Non-pigmented ciliary epithelial cell (primary cell): ENCODE measurements around the gene MAPK8.

ENCODE experiments used
- DNase-seq: peaks from one replicate; pipeline ENCODE4 v3.0.0-alpha.2; 2010; ENCODE audit warnings: low read depth

The MAPK8 gene

GRCh38 chr10:48477616-48478015 lies 171.1 kb downstream of the MAPK8 start:
- no peak for DNase-seq

- no peak for DNase-seq
Measured at GRCh38 chr10:48478469-48478868, 172.0 kb downstream of the MAPK8 start.

- DNase-seq, result no peak
Measured at GRCh38 chr10:48478980-48479811, 172.7 kb downstream of the MAPK8 start.

- DNase-seq, result no peak
Measured at GRCh38 chr10:48480397-48481374, 174.2 kb downstream of the MAPK8 start.

- DNase-seq, result no peak
Measured at GRCh38 chr10:48481385-48481784, 174.9 kb downstream of the MAPK8 start.

GRCh38 chr10:48482207-48482606 lies 175.7 kb downstream of the MAPK8 start:
- no peak for DNase-seq

- DNase-seq, result no peak
Measured at GRCh38 chr10:48484911-48485310, 178.4 kb downstream of the MAPK8 start.

- no peak for DNase-seq
Measured at GRCh38 chr10:48485711-48486110, 179.2 kb downstream of the MAPK8 start.

GRCh38 chr10:48487244-48487643 lies 180.8 kb downstream of the MAPK8 start:
- DNase-seq, result no peak
